ENCODE results near the gene GYPB. TPM values are rescaled to one million over a fixed set of nuclear protein-coding genes. Genes with fewer than 3 reads are reported as not detected.
"Not testable (repeated sequence)": the region's sequence is repeated elsewhere in the genome, so short reads cannot be mapped to it uniquely, and the experiment has no call there.

GYPB gene
- total and polyA plus RNA-seq, 10 of the 15 experiments (the other 5 are each of a cell fraction or from before 2014, with no cell fraction given) = 0.36 TPM; not detected in 9

DNA sequence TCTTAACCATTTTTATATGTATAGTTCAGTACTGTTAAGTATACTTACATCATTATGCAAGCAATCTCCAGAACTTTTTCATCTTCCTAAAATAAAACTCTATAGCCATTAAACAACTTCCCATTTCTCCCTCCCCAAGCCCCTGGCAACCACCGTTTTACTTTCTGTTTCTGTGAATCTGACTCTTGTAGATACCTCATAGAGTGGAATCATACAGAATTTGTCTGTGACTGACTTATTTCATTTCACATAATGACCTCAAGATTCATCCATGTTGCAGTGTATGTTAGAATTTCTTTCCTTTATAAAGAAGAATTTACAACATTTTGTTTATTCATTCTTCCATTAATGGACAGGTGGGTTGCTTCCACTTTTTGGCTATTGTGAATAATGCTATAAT lies 13.4 kb upstream of the GYPB start:
- H3K27ac ChIP-seq (ENCODE audit: control insufficient read depth, insufficient read depth); H3K27me3 ChIP-seq (replicated peaks in 1 of 2; ENCODE audit: control insufficient read depth in 2 of 2, insufficient read depth in 2 of 2, low read length in 1 of 2); DNase-seq (ENCODE audit: low read depth, low spot score); in situ Hi-C loops (cut with MboI); H3K9me3 ChIP-seq (replicated peaks; ENCODE audit: control insufficient read depth, insufficient read depth, low read length); H3K4me3 ChIP-seq; H3K9ac ChIP-seq (ENCODE audit: control insufficient read depth, insufficient read depth, low read length); ATAC-seq; H3K4me1 ChIP-seq (ENCODE audit: control insufficient read depth, insufficient read depth, low read length); CTCF ChIA-PET; RAD21 ChIA-PET (ENCODE audit: unreplicated experiment); BruUV-seq (replicated peaks); H4K20me1 ChIP-seq (ENCODE audit: control insufficient read depth, insufficient read depth); POLR2A ChIA-PET; FAIRE-seq; H3K36me3 ChIP-seq (ENCODE audit: control insufficient read depth in 2 of 2, insufficient read depth in 2 of 2, low read length in 1 of 2); H2AFZ ChIP-seq (ENCODE audit: control insufficient read depth, low read depth, low read length); intact Hi-C loops (cut with micrococcal nuclease; ENCODE audit: unreplicated experiment); H3K79me2 ChIP-seq (ENCODE audit: control insufficient read depth, insufficient read depth, low read length); H3K4me2 ChIP-seq (ENCODE audit: control insufficient read depth, insufficient read depth); SMC1A ChIA-PET (ENCODE audit: uncharacterized antibody, unreplicated experiment): not testable (repeated sequence)
- WGBS (ENCODE audit: insufficient coverage, insufficient replicate concordance, low lambda C conversion rate, missing lambda C conversion rate) = 0% methylated on average over 1 of the region's 1 CpG

- H2AFZ ChIP-seq (ENCODE audit: control insufficient read depth, low read depth, low read length); H3K27me3 ChIP-seq (replicated peaks in 1 of 2; ENCODE audit: control insufficient read depth in 2 of 2, insufficient read depth in 2 of 2, low read length in 1 of 2); H3K9ac ChIP-seq (ENCODE audit: control insufficient read depth, insufficient read depth, low read length); H3K36me3 ChIP-seq (ENCODE audit: control insufficient read depth in 2 of 2, insufficient read depth in 2 of 2, low read length in 1 of 2); H3K9me3 ChIP-seq (replicated peaks; ENCODE audit: control insufficient read depth, insufficient read depth, low read length); H3K4me3 ChIP-seq; ATAC-seq; H4K20me1 ChIP-seq (ENCODE audit: control insufficient read depth, insufficient read depth); H3K4me1 ChIP-seq (ENCODE audit: control insufficient read depth, insufficient read depth, low read length); SMC1A ChIA-PET (ENCODE audit: uncharacterized antibody, unreplicated experiment); FAIRE-seq; H3K79me2 ChIP-seq (ENCODE audit: control insufficient read depth, insufficient read depth, low read length); DNase-seq (ENCODE audit: low read depth, low spot score); RAD21 ChIA-PET (ENCODE audit: unreplicated experiment); H3K27ac ChIP-seq (ENCODE audit: control insufficient read depth, insufficient read depth); CTCF ChIA-PET; in situ Hi-C loops (cut with MboI); H3K4me2 ChIP-seq (ENCODE audit: control insufficient read depth, insufficient read depth); intact Hi-C loops (cut with micrococcal nuclease; ENCODE audit: unreplicated experiment); POLR2A ChIA-PET; BruUV-seq (replicated peaks): not testable (repeated sequence)
- WGBS (ENCODE audit: insufficient coverage, insufficient replicate concordance, low lambda C conversion rate, missing lambda C conversion rate) = 30% methylated on average over 4 of the region's 4 CpGs
Observed at GRCh38 chr4:144031875-144032274, 12.7 kb upstream of the GYPB start.

- H3K27me3 ChIP-seq (replicated peaks in 1 of 2; ENCODE audit: control insufficient read depth in 2 of 2, insufficient read depth in 2 of 2, low read length in 1 of 2); H2AFZ ChIP-seq (ENCODE audit: control insufficient read depth, low read depth, low read length); DNase-seq (ENCODE audit: low read depth, low spot score); H3K9me3 ChIP-seq (replicated peaks; ENCODE audit: control insufficient read depth, insufficient read depth, low read length); H3K27ac ChIP-seq (ENCODE audit: control insufficient read depth, insufficient read depth); ATAC-seq; H3K36me3 ChIP-seq (ENCODE audit: control insufficient read depth in 2 of 2, insufficient read depth in 2 of 2, low read length in 1 of 2); in situ Hi-C loops (cut with MboI); RAD21 ChIA-PET (ENCODE audit: unreplicated experiment); H3K9ac ChIP-seq (ENCODE audit: control insufficient read depth, insufficient read depth, low read length); intact Hi-C loops (cut with micrococcal nuclease; ENCODE audit: unreplicated experiment); H4K20me1 ChIP-seq (ENCODE audit: control insufficient read depth, insufficient read depth); H3K79me2 ChIP-seq (ENCODE audit: control insufficient read depth, insufficient read depth, low read length); SMC1A ChIA-PET (ENCODE audit: uncharacterized antibody, unreplicated experiment); H3K4me3 ChIP-seq; FAIRE-seq; BruUV-seq (replicated peaks); H3K4me2 ChIP-seq (ENCODE audit: control insufficient read depth, insufficient read depth); H3K4me1 ChIP-seq (ENCODE audit: control insufficient read depth, insufficient read depth, low read length); POLR2A ChIA-PET; CTCF ChIA-PET: not testable (repeated sequence)
- WGBS (ENCODE audit: insufficient coverage, insufficient replicate concordance, low lambda C conversion rate, missing lambda C conversion rate) = 96% methylated on average over 3 of the region's 3 CpGs
Observed at GRCh38 chr4:144031369-144031768, 12.2 kb upstream of the GYPB start.

DNA sequence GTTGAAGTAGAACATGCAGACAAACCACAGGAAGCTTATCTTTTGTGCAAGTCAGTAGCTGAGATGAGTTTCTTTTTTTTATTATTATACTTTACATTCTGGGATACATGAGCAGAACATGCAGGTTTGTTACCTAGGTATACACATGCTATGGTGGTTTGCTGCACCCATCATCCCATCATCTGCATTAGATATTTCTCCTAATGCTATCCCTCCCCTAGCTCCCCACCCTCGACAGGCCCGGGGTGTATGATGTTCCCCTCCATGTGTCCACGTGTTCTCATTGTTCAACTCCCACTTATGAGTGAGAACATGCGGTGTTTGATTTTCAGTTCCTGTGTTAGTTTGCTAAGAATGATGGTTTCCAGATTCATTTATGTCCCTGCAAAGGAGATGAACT lies 11.5 kb upstream of the GYPB start:
- ATAC-seq; DNase-seq (ENCODE audit: low read depth, low spot score); RAD21 ChIA-PET (ENCODE audit: unreplicated experiment); H3K9me3 ChIP-seq (replicated peaks; ENCODE audit: control insufficient read depth, insufficient read depth, low read length); H2AFZ ChIP-seq (ENCODE audit: control insufficient read depth, low read depth, low read length); in situ Hi-C loops (cut with MboI); POLR2A ChIA-PET; H3K36me3 ChIP-seq (ENCODE audit: control insufficient read depth in 2 of 2, insufficient read depth in 2 of 2, low read length in 1 of 2); H3K27ac ChIP-seq (ENCODE audit: control insufficient read depth, insufficient read depth); H3K79me2 ChIP-seq (ENCODE audit: control insufficient read depth, insufficient read depth, low read length); H3K4me1 ChIP-seq (ENCODE audit: control insufficient read depth, insufficient read depth, low read length); BruUV-seq (replicated peaks); H3K4me3 ChIP-seq; H3K27me3 ChIP-seq (replicated peaks in 1 of 2; ENCODE audit: control insufficient read depth in 2 of 2, insufficient read depth in 2 of 2, low read length in 1 of 2); FAIRE-seq; SMC1A ChIA-PET (ENCODE audit: uncharacterized antibody, unreplicated experiment); H3K4me2 ChIP-seq (ENCODE audit: control insufficient read depth, insufficient read depth); H4K20me1 ChIP-seq (ENCODE audit: control insufficient read depth, insufficient read depth); CTCF ChIA-PET; H3K9ac ChIP-seq (ENCODE audit: control insufficient read depth, insufficient read depth, low read length); intact Hi-C loops (cut with micrococcal nuclease; ENCODE audit: unreplicated experiment): not testable (repeated sequence)
- WGBS (ENCODE audit: insufficient coverage, insufficient replicate concordance, low lambda C conversion rate, missing lambda C conversion rate) = 2% methylated on average over 4 of the region's 4 CpGs

Measured in GM12878 (cell line).